Heart left ventricle (tissue), 16 donors: ENCODE results near the gene PER1. TPM values are rescaled to one million over a fixed set of nuclear protein-coding genes. Genes with fewer than 3 reads are reported as not detected.

Experiments used
- ATAC-seq, 4 donors: fragments of 200-7000 bp; cut with Tn5 transposase; one replicate each; pipeline ENCODE4 v1.9.1; 2020 to 2022; ENCODE audit warnings: moderate library complexity in 4 of 4, mild to moderate bottlenecking in 3 of 4, moderate number of reproducible peaks in 1 of 4
- DNase-seq, 5 donors: peaks; one replicate each; pipeline ENCODE4 v3.0.0-alpha.2; 2020
- H3K27ac ChIP-seq, 12 donors: fragments of 200-600 bp; sonication (generic) in 4 of 12; one replicate each; pipeline versions ENCODE4 v1.5.0 to v1.8.0; 2016 to 2022; ENCODE audit warnings: mild to moderate bottlenecking in 2 of 12
- H3K27me3 ChIP-seq, 9 donors: fragments of 200-600 bp; sonication (generic) in 2 of 9; one replicate each; pipeline versions ENCODE4 v1.5.1 to v1.8.0; 2016 to 2022; ENCODE audit warnings: mild to moderate bottlenecking in 3 of 9
- H3K36me3 ChIP-seq, 9 donors: fragments of 200-600 bp; sonication (generic) in 2 of 9; one replicate each; pipeline versions ENCODE4 v1.5.0 to v1.8.0; 2018 to 2022; ENCODE audit warnings: mild to moderate bottlenecking in 2 of 9
- H3K4me1 ChIP-seq, 12 donors: fragments of 200-600 bp; sonication (generic) in 4 of 12; one replicate each; pipeline versions ENCODE4 v1.5.0 to v1.8.0; 2016 to 2022; ENCODE audit warnings: mild to moderate bottlenecking in 3 of 12
- H3K4me3 ChIP-seq, 12 donors: fragments of 200-600 bp; sonication (generic) in 4 of 12; one replicate each; pipeline versions ENCODE4 v1.5.0 to v1.8.0; 2017 to 2022; ENCODE audit warnings: mild to moderate bottlenecking in 9 of 12, moderate library complexity in 4 of 12
- H3K9me3 ChIP-seq, 12 donors: fragments of 200-600 bp; sonication (generic) in 4 of 12; one replicate each; pipeline versions ENCODE4 v1.5.0 to v1.8.0; 2016 to 2022; ENCODE audit warnings: mild to moderate bottlenecking in 1 of 12
- POLR2A ChIP-seq, 2 donors: fragments of 450-650 bp; IDR thresholded peaks; one replicate each; pipeline ENCODE4 v1.6.1; 2017; ENCODE audit warnings: antibody characterized with exemption in 2 of 2, mild to moderate bottlenecking in 2 of 2, moderate library complexity in 2 of 2
- WGBS, 4 donors: extraction: QIAGEN DNeasy Blood & Tissue Kit in 2 of 4; methylation state at CpG; one replicate each; pipeline versions ENCODE4 v1.1.5 to v1.1.7; 2013 to 2018; 5-methylcytosine and 5-hydroxymethylcytosine counted together
- intact Hi-C, 10 donors: fragments of 100-400 bp; cut with DNase I; formaldehyde crosslinking; loops; one replicate each; pipeline versions ENCODE4 v1.11.1 to v1.14.2; 2022
- polyA plus RNA-seq, 2 donors: library from polyadenylated mRNA; stranded (reverse); fragments of 200-250 nt; gene quantifications; one replicate each; pipeline ENCODE4 v1.2.3, GENCODE V29; 2013
- total RNA-seq, 9 donors: library from RNA; depleted of rRNA in 2 of 9; stranded (reverse); fragments of >200 nt in 2 of 9; fragmentation: NEBNext Ultra II Directional in 3 of 9; extraction: Animal tissue kit (Norgen Biotek cat#: 25700) in 3 of 9; gene quantifications; one replicate each; pipeline versions ENCODE4 v1.1.0 to v1.2.4, GENCODE V29; 2016 to 2023
- TF ChIP-seq, protein P1 (sequence below), 12 donors: fragments of 200-600 bp; sonication (generic) in 4 of 12; IDR thresholded peaks; one replicate each; pipeline versions ENCODE4 v1.5.0 to v1.8.0; 2018 to 2022; ENCODE audit warnings: antibody characterized with exemption in 12 of 12, mild to moderate bottlenecking in 5 of 12
- donor health status: ischemic (EF 13 %, LVEDD 7.1; RV severe dilation, severe dysfunction).
- donor health status: healthy with polysubstance abuse.
- donor health status: DM: no; HTN: yes; CAD: no.
- donor health status: DM: no; HTN: no; CAD: no.
- donor health status: ischemic (EF 25% LVEDD 6.9; RV normal size, moderate dysfunction).
- donor health status: ischemic (EF 25% LVEDD 5.7; RV mildly dilated, moderate dysfunction).
- donor health status: healthy.
- donor health status: DM: yes; HTN: yes; CAD: no.
- donor health status: ischemic (EF 35%, LVEDD 5.7; RV mildly dilated, moderate dysfunction).
- donor health status: nonischemic (EF 11% LVEDD 7.7; RV severe dilation, severe dysfunction).
- donor health status: DM: yes; HTN: yes; CAD: no.
- donor health status: PGD.
- donor health status: ischemic (EF 29% LVEDD 5.4; RV normal size, mild dysfunction).
- donor health status: nonischemic (EF 23%, LVEDD 6.1; RV moderate dilation, normal function).

PER1 gene
- total and polyA plus RNA-seq, 11 donors, result 40.2 to 164 (median 92.1) TPM

DNA sequence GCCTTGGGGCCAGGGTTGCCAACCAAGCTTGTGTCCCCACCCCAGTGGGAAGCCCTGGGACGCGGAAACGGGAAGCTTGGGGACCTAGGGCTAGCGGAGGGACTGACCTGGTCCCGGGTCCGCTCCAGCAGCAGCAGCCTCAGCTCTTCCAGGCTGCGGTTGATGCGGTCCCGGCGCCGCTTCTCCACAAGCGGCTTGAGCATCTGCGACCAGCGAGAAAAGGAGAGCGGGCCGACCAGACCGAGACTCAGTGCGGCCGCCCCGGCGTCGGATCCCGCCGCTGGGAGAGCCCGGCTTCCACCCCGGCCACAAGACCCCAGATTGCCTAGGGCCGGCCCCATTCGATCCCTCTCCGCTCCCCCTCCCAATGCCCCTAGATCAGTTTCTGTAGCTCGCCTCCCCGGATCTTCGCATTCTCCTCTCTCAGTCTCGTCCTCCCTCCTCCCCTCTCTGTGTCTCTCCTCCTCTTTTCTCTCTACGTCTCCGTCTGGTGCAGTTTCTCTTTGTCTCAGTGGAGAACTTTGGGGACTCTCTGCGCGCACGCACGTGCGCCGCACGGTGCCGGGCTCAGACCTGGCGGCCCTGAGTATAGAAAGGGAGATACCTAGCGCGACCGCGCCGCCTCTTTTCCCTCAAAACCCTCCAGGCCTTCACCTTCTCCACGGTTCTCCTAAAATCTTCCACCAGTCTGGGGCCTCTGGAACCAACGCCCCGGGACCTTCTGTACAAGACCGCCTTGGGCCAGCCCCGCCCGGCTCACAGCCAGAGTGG lies 29.1 kb downstream of the PER1 start:
- 0 to 2% (median 1%) methylated on average over 44 to 55 of the region's 55 CpGs for WGBS, 4 donors

DNA sequence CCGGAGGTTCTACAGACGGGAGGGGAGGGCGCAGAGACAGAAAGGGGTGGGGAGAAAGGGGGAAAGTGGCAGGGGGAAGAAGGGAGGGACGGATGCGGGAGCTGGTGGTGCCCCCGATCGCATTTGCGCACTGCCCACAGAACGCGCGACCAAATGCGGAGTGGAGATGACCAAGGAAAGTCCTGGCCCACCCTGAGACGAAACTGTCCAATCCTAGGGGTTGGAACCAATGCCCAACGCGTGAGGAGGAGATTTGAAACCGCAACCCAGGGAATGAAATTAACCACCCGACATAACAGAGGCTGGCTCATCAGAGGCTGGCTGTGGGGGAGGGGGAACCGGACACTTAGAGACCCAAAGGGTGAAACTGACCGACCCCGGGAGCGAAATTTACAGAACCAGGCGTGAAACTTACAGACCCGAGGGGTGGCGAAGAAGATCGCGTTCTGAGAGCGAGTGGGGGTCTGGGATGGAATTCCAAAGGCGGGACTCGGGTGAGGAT lies 29.7 kb downstream of the PER1 start:
- H3K27ac ChIP-seq, result peak overlapping the region in 5 of 12 donors; percentile 10 to 56 (median 48)
- 0 to 1% (median 1%) methylated on average over 29 of the region's 29 CpGs for WGBS, 4 donors
- ATAC-seq (no peak), DNase-seq (peak in 1 of 5 donors; percentile 27)
- H3K36me3 ChIP-seq, result no peaks in the 10 kb centered on the region
- peak overlapping the region; percentile 34 to 79 (median 66) for H3K4me3 ChIP-seq
- TF ChIP-seq, protein P1, sequence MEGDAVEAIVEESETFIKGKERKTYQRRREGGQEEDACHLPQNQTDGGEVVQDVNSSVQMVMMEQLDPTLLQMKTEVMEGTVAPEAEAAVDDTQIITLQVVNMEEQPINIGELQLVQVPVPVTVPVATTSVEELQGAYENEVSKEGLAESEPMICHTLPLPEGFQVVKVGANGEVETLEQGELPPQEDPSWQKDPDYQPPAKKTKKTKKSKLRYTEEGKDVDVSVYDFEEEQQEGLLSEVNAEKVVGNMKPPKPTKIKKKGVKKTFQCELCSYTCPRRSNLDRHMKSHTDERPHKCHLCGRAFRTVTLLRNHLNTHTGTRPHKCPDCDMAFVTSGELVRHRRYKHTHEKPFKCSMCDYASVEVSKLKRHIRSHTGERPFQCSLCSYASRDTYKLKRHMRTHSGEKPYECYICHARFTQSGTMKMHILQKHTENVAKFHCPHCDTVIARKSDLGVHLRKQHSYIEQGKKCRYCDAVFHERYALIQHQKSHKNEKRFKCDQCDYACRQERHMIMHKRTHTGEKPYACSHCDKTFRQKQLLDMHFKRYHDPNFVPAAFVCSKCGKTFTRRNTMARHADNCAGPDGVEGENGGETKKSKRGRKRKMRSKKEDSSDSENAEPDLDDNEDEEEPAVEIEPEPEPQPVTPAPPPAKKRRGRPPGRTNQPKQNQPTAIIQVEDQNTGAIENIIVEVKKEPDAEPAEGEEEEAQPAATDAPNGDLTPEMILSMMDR (IDR thresholded peaks at IDR 0.05), result no peak
- TF ChIP-seq POLR2A (IDR thresholded peaks at IDR 0.05), result no peak
- peaks cover 7 to 89% (median 65%) of the 10 kb centered on the region in 12 donors for H3K4me1 ChIP-seq
- intact Hi-C loops, result loop anchor here in 9 of 10 donors (2.0 to 10.0 kb wide), 8 partner anchors 35 to 172 kb away; partner anchors contain the start of genes VAMP2 (in 3 of the 9) and SLC25A35 (in 2 of the 9)
- no peaks in the 10 kb centered on the region for H3K9me3 ChIP-seq
- peaks cover 0 to 48% (median 0%) of the 10 kb centered on the region in 9 donors for H3K27me3 ChIP-seq

More for the DNA sequence above, 29.1 kb downstream of the PER1 start:
- Histone ChIP-seq H3K9me3 (no peaks in the 10 kb centered on the region), H3K27ac (peak overlapping the region in 4 of 12 donors; percentile 10 to 49 (median 27)), H3K4me3 (peak overlapping the region; percentile 34 to 79 (median 66)), H3K27me3 (peaks cover 0 to 51% (median 0%) of the 10 kb centered on the region in 9 donors), H3K36me3 (no peaks in the 10 kb centered on the region), H3K4me1 (peaks cover 7 to 83% (median 61%) of the 10 kb centered on the region in 12 donors)
- ATAC-seq, result no peak
- intact Hi-C loops, result loop anchor here in 9 of 10 donors (2.0 to 10.0 kb wide), 8 partner anchors 34 to 172 kb away; partner anchors contain the start of genes VAMP2 (in 3 of the 9) and SLC25A35 (in 2 of the 9)
- peak in 1 of 5 donors; percentile 23 for DNase-seq
- TF ChIP-seq, protein P1 (IDR thresholded peaks at IDR 0.05), result no peak
- TF ChIP-seq POLR2A (IDR thresholded peaks at IDR 0.05), result no peak

DNA sequence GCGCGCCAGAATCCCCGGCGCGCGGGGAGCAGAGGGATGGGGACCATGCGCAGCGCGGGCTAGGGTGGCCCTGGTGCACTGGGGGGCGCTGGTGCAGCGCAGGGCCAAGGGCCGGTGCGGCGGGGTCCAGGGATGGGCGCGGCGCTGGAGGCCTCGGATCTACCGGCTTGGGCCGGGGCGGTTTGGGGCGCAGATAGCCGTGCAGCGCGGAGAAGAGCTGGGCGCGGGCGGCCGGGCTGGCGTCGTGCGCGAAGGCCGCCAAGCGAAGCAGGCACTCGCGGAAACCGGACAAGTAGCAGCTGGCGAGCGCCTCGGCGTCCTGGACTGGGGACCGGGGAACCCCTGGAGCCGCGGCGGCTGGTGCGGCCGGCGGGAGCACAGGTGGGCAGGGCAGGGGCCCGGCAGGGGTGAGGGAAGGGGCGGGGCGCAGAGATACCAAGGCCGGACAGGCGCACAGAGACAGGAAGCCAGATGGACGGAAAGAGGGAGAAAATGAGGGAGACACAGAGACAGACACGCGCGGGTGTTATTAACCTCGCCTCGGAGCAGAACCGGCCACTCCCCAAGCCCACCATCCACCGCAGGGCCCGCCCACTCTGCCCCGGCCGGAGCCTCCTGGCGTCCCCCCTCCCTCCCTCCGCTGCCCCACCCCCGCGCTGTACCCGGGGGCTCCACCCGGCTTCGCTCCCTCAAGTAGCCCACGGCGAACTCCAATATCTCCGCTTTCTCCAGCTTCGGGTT lies 30.4 kb downstream of the PER1 start:
- Histone ChIP-seq H3K4me1 (peaks cover 7 to 87% (median 64%) of the 10 kb centered on the region in 12 donors), H3K36me3 (no peaks in the 10 kb centered on the region), H3K9me3 (no peaks in the 10 kb centered on the region), H3K4me3 (peak overlapping the region; percentile 34 to 79 (median 66)), H3K27ac (peak overlapping the region in 6 of 12 donors; percentile 0 to 56 (median 46)), H3K27me3 (peaks cover 0 to 50% (median 4%) of the 10 kb centered on the region in 9 donors)
- no peak for TF ChIP-seq POLR2A (IDR thresholded peaks at IDR 0.05)
- TF ChIP-seq, protein P1 (IDR thresholded peaks at IDR 0.05), result peak; percentile 25 to 75 (median 51)
- 0 to 1% (median 1%) methylated on average over 38 to 76 of the region's 76 CpGs for WGBS, 4 donors
- intact Hi-C loops, result loop anchor here (1.0 to 10.0 kb wide), 11 partner anchors 35 to 173 kb away; partner anchors contain the start of genes VAMP2 (in 3 of the 10) and SLC25A35 (in 2 of the 10)
- DNase-seq (peak in 4 of 5 donors; percentile 56 to 71 (median 65)), ATAC-seq (peak in 3 of 4 donors; percentile 19 to 57 (median 22))
